ENCODE measurements around the gene TUBB6.

TUBB6 gene

DNA sequence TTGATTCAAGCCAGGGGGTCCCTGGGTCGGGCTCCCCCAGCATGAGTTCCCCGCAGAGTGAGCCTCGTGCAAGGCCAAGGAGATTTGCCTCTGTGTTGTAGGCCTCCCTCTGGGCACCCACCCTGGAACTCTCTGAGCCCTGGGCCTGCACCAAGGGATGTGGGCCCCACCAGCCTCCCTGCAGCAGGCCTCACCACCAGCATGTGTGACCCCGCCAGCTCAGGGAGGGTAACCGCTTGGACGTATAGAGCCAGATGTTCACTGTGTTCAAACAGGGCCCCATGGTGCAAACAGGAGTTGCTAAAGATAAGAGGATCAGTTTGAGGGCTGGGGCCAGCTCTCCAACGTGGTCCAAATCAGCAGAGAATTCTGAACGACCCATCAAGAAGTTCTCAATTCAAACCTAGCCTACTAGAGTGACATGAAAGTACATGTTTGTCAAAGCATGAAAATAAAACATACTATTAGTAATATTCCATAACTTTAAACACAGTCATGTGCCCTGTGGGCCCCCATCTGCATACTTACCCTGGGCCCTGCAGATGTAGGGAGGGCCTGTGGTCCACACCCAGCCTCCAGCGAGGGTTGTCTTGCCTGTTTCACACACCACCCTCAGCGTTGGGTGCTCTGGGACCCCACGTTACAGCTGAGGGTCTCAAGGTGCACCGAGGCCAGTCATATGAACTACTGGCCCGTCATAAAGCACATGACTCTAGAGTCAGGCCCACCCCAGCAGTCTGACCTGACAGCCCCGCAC lies 5.5 kb upstream of the TUBB6 start:
- Histone ChIP-seq H3K4me1 (ENCODE audit: control insufficient read depth, insufficient read depth, low read length) (no peaks in the 10 kb centered on the region), H3K9me3 (ENCODE audit: control insufficient read depth, insufficient read depth, low read depth, low read length) (no peaks in the 10 kb centered on the region), H3K36me3 (ENCODE audit: control insufficient read depth in 2 of 2, insufficient read depth in 1 of 2, low read length in 2 of 2) (no peaks in the 10 kb centered on the region), H3K27ac (ENCODE audit: extremely low read depth, low read depth, low read length) (no peak overlapping the region), H3K4me3 (ENCODE audit: low read depth, low read length) (no peak overlapping the region)
- ChIA-PET CTCF (interaction anchor here (0.6 to 1.5 kb wide), 2 partner anchors 23 to 31 kb away, joined by 3 to 5 read pairs; no protein-coding TSS in a partner anchor), POLR2A (no interaction called here)
- TF ChIP-seq ZIC2 (tag by site-specific recombination; IDR thresholded peaks at IDR 0.05) (peak; percentile 66), HOXD13 (CRISPR knock-in tag; IDR thresholded peaks at IDR 0.05; ENCODE audit: borderline replicate concordance) (no peak), ZNF501 (tag by site-specific recombination; IDR thresholded peaks at IDR 0.05) (no peak), ZNF692 (tag by site-specific recombination; IDR thresholded peaks at IDR 0.05) (peak; percentile 54; the same call in 1 of the 2 replicates), GLIS1 (tag by site-specific recombination; IDR thresholded peaks at IDR 0.05) (peak; percentile 44; the same call in 1 of the 2 replicates)

- ChIA-PET CTCF (no interaction called here), POLR2A (interaction anchor here (0.5 kb wide), 1 partner anchor 33 kb away, joined by 7 read pairs; no protein-coding TSS in a partner anchor)
- Histone ChIP-seq H3K4me1 (ENCODE audit: control insufficient read depth, insufficient read depth, low read length) (no peaks in the 10 kb centered on the region), H3K4me3 (ENCODE audit: low read depth, low read length) (no peak overlapping the region), H3K36me3 (ENCODE audit: control insufficient read depth in 2 of 2, insufficient read depth in 1 of 2, low read length in 2 of 2) (peaks cover 0 to 3% of the 10 kb centered on the region in 2 experiments; a peak in 1 of 3 replicates), H3K9me3 (ENCODE audit: control insufficient read depth, insufficient read depth, low read depth, low read length) (no peaks in the 10 kb centered on the region), H3K27ac (ENCODE audit: extremely low read depth, low read depth, low read length) (no peak overlapping the region)
- TF ChIP-seq ZNF335 (tag by site-specific recombination; conservative IDR thresholded peaks at IDR 0.05): no peak
- TF ChIP-seq, protein P1, sequence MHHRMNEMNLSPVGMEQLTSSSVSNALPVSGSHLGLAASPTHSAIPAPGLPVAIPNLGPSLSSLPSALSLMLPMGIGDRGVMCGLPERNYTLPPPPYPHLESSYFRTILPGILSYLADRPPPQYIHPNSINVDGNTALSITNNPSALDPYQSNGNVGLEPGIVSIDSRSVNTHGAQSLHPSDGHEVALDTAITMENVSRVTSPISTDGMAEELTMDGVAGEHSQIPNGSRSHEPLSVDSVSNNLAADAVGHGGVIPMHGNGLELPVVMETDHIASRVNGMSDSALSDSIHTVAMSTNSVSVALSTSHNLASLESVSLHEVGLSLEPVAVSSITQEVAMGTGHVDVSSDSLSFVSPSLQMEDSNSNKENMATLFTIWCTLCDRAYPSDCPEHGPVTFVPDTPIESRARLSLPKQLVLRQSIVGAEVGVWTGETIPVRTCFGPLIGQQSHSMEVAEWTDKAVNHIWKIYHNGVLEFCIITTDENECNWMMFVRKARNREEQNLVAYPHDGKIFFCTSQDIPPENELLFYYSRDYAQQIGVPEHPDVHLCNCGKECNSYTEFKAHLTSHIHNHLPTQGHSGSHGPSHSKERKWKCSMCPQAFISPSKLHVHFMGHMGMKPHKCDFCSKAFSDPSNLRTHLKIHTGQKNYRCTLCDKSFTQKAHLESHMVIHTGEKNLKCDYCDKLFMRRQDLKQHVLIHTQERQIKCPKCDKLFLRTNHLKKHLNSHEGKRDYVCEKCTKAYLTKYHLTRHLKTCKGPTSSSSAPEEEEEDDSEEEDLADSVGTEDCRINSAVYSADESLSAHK (tag by site-specific recombination; IDR thresholded peaks at IDR 0.05): no peak
- TF ChIP-seq HOXD13 (CRISPR knock-in tag; IDR thresholded peaks at IDR 0.05; ENCODE audit: borderline replicate concordance): no peak
- no peak for TF ChIP-seq ZFP3 (tag by site-specific recombination; IDR thresholded peaks at IDR 0.05; ENCODE audit: low read depth)
- TF ChIP-seq, protein P2, sequence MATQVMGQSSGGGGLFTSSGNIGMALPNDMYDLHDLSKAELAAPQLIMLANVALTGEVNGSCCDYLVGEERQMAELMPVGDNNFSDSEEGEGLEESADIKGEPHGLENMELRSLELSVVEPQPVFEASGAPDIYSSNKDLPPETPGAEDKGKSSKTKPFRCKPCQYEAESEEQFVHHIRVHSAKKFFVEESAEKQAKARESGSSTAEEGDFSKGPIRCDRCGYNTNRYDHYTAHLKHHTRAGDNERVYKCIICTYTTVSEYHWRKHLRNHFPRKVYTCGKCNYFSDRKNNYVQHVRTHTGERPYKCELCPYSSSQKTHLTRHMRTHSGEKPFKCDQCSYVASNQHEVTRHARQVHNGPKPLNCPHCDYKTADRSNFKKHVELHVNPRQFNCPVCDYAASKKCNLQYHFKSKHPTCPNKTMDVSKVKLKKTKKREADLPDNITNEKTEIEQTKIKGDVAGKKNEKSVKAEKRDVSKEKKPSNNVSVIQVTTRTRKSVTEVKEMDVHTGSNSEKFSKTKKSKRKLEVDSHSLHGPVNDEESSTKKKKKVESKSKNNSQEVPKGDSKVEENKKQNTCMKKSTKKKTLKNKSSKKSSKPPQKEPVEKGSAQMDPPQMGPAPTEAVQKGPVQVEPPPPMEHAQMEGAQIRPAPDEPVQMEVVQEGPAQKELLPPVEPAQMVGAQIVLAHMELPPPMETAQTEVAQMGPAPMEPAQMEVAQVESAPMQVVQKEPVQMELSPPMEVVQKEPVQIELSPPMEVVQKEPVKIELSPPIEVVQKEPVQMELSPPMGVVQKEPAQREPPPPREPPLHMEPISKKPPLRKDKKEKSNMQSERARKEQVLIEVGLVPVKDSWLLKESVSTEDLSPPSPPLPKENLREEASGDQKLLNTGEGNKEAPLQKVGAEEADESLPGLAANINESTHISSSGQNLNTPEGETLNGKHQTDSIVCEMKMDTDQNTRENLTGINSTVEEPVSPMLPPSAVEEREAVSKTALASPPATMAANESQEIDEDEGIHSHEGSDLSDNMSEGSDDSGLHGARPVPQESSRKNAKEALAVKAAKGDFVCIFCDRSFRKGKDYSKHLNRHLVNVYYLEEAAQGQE (tag by site-specific recombination; IDR thresholded peaks at IDR 0.05): no peak
- no peak for TF ChIP-seq ZNF623 (tag by site-specific recombination; IDR thresholded peaks at IDR 0.05)
- no peak for TF ChIP-seq ZNF558 (tag by site-specific recombination; IDR thresholded peaks at IDR 0.05)
- no peak for TF ChIP-seq ZNF792 (tag by site-specific recombination; IDR thresholded peaks at IDR 0.05)
- no peak for TF ChIP-seq ZNF776 (tag by site-specific recombination; IDR thresholded peaks at IDR 0.05; ENCODE audit: borderline replicate concordance)
- TF ChIP-seq ZBTB8A (tag by site-specific recombination; IDR thresholded peaks at IDR 0.05): peak; percentile 45; the same call in 1 of the 2 replicates
- TF ChIP-seq PRDM10 (tag by site-specific recombination; IDR thresholded peaks at IDR 0.05): 0 out of 2 replicates have a peak, but pooled peaks have one; percentile 15
- TF ChIP-seq, protein P3, sequence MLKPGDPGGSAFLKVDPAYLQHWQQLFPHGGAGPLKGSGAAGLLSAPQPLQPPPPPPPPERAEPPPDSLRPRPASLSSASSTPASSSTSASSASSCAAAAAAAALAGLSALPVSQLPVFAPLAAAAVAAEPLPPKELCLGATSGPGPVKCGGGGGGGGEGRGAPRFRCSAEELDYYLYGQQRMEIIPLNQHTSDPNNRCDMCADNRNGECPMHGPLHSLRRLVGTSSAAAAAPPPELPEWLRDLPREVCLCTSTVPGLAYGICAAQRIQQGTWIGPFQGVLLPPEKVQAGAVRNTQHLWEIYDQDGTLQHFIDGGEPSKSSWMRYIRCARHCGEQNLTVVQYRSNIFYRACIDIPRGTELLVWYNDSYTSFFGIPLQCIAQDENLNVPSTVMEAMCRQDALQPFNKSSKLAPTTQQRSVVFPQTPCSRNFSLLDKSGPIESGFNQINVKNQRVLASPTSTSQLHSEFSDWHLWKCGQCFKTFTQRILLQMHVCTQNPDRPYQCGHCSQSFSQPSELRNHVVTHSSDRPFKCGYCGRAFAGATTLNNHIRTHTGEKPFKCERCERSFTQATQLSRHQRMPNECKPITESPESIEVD (tag by site-specific recombination; IDR thresholded peaks at IDR 0.05): no peak
- TF ChIP-seq ZNF155 (tag by site-specific recombination; IDR thresholded peaks at IDR 0.05): no peak
- no peak for TF ChIP-seq ZNF354C (tag by site-specific recombination; IDR thresholded peaks at IDR 0.05; ENCODE audit: borderline replicate concordance, low read depth)
Measured at GRCh38 chr18:12304351-12305210, 3.5 kb upstream of the TUBB6 start.
